ENCODE data around the gene PLXND1.

PLXND1 gene

GRCh38 chr3:129599607-129600006 lies 6.9 kb downstream of the PLXND1 start:
- no peak for DNase-seq

GRCh38 chr3:129599073-129599472 lies 7.4 kb downstream of the PLXND1 start:
- DNase-seq = no peak

- no peak for DNase-seq
Observed at GRCh38 chr3:129598484-129598883, 8.0 kb downstream of the PLXND1 start.

GRCh38 chr3:129598000-129598381 lies 8.5 kb downstream of the PLXND1 start:
- no peak for DNase-seq

GRCh38 chr3:129597087-129597999 lies 9.1 kb downstream of the PLXND1 start:
- DNase-seq = no peak

GRCh38 chr3:129596194-129597086 lies 10.0 kb downstream of the PLXND1 start:
- DNase-seq = no peak

- DNase-seq = no peak
Observed at GRCh38 chr3:129595544-129596193, 10.8 kb downstream of the PLXND1 start.

GRCh38 chr3:129594907-129595390 lies 11.5 kb downstream of the PLXND1 start:
- no peak for DNase-seq

GRCh38 chr3:129594409-129594808 lies 12.1 kb downstream of the PLXND1 start:
- no peak for DNase-seq

GRCh38 chr3:129593595-129594339 lies 12.7 kb downstream of the PLXND1 start:
- DNase-seq = peak; percentile 35

GRCh38 chr3:129593230-129593594 lies 13.3 kb downstream of the PLXND1 start:
- DNase-seq = no peak

- no peak for DNase-seq
Observed at GRCh38 chr3:129592381-129593131, 13.9 kb downstream of the PLXND1 start.

- DNase-seq = no peak
Observed at GRCh38 chr3:129591932-129592331, 14.5 kb downstream of the PLXND1 start.

GRCh38 chr3:129590215-129590614 lies 16.3 kb downstream of the PLXND1 start:
- no peak for DNase-seq

GRCh38 chr3:129587566-129588210 lies 18.8 kb downstream of the PLXND1 start:
- no peak for DNase-seq

GRCh38 chr3:129586746-129587430 lies 19.6 kb downstream of the PLXND1 start:
- no peak for DNase-seq

GRCh38 chr3:129585949-129586657 lies 20.4 kb downstream of the PLXND1 start:
- no peak for DNase-seq

GRCh38 chr3:129584631-129585030 lies 21.8 kb downstream of the PLXND1 start:
- DNase-seq = no peak

GRCh38 chr3:129583289-129583688 lies 23.2 kb downstream of the PLXND1 start:
- no peak for DNase-seq

- DNase-seq = no peak
Observed at GRCh38 chr3:129582799-129583198, 23.7 kb downstream of the PLXND1 start.

All from activated CD4-positive, alpha-beta T cell treated with anti-CD3 and anti-CD28 coated beads, Interleukin-2, amount 50 U/mL, for 1 hour (primary cell).